Measurements from ENCODE around the gene OLFML2A. TPM values are rescaled to one million over a fixed set of nuclear protein-coding genes. Genes with fewer than 3 reads are reported as not detected.

The OLFML2A gene
- total and polyA plus RNA-seq, 2 of the 13 experiments (the other 11 are each of a cell fraction or from before 2014, with no cell fraction given): 0.01 to 0.02 TPM

- TF ChIP-seq ZNF646 (CRISPR knock-in tag; IDR thresholded peaks at IDR 0.05) (no peak), CEBPG (CRISPR knock-in tag; IDR thresholded peaks at IDR 0.05) (peak; percentile 26; the same call in 1 of the 2 replicates), ARNT2 (CRISPR knock-in tag; IDR thresholded peaks at IDR 0.05; ENCODE audit: low read depth) (no peak), ZNF766 (CRISPR knock-in tag; IDR thresholded peaks at IDR 0.05; ENCODE audit: borderline replicate concordance) (0 out of 2 replicates have a peak, but pooled peaks have one; percentile 31), HINFP (CRISPR knock-in tag; IDR thresholded peaks at IDR 0.05; ENCODE audit: low read depth) (no peak), ZBTB43 (CRISPR knock-in tag; conservative IDR thresholded peaks at IDR 0.05) (no peak), HOXA5 (CRISPR knock-in tag; IDR thresholded peaks at IDR 0.05) (no peak), MIXL1 (CRISPR knock-in tag; IDR thresholded peaks at IDR 0.05) (no peak), ZFP36L1 (CRISPR knock-in tag; IDR thresholded peaks at IDR 0.05) (0 out of 2 replicates have a peak, but pooled peaks have one; percentile 35), ZNF7 (CRISPR knock-in tag; IDR thresholded peaks at IDR 0.05) (no peak), ZNF317 (CRISPR knock-in tag; IDR thresholded peaks at IDR 0.05) (no peak)
- TF ChIP-seq, protein P1, sequence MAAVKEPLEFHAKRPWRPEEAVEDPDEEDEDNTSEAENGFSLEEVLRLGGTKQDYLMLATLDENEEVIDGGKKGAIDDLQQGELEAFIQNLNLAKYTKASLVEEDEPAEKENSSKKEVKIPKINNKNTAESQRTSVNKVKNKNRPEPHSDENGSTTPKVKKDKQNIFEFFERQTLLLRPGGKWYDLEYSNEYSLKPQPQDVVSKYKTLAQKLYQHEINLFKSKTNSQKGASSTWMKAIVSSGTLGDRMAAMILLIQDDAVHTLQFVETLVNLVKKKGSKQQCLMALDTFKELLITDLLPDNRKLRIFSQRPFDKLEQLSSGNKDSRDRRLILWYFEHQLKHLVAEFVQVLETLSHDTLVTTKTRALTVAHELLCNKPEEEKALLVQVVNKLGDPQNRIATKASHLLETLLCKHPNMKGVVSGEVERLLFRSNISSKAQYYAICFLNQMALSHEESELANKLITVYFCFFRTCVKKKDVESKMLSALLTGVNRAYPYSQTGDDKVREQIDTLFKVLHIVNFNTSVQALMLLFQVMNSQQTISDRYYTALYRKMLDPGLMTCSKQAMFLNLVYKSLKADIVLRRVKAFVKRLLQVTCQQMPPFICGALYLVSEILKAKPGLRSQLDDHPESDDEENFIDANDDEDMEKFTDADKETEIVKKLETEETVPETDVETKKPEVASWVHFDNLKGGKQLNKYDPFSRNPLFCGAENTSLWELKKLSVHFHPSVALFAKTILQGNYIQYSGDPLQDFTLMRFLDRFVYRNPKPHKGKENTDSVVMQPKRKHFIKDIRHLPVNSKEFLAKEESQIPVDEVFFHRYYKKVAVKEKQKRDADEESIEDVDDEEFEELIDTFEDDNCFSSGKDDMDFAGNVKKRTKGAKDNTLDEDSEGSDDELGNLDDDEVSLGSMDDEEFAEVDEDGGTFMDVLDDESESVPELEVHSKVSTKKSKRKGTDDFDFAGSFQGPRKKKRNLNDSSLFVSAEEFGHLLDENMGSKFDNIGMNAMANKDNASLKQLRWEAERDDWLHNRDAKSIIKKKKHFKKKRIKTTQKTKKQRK (IDR thresholded peaks at IDR 0.05; ENCODE audit: low read length): no peak
- TF ChIP-seq, protein P2, sequence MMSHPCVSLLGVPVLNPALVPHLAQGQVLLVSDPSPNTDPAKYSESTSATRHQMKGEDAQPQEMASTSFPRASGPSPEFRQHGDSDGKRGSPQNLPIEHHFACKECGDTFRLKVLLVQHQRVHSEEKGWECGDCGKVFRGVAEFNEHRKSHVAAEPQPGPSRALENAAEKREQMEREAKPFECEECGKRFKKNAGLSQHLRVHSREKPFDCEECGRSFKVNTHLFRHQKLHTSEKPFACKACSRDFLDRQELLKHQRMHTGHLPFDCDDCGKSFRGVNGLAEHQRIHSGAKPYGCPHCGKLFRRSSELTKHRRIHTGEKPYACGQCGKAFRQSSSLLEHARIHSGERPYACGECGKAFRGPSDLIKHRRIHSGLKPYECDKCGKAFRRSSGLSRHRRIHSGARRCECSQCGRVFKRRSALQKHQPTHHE (CRISPR knock-in tag; IDR thresholded peaks at IDR 0.05; ENCODE audit: borderline replicate concordance): no peak
- TF ChIP-seq, protein P3, sequence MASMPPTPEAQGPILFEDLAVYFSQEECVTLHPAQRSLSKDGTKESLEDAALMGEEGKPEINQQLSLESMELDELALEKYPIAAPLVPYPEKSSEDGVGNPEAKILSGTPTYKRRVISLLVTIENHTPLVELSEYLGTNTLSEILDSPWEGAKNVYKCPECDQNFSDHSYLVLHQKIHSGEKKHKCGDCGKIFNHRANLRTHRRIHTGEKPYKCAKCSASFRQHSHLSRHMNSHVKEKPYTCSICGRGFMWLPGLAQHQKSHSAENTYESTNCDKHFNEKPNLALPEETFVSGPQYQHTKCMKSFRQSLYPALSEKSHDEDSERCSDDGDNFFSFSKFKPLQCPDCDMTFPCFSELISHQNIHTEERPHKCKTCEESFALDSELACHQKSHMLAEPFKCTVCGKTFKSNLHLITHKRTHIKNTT (CRISPR knock-in tag; IDR thresholded peaks at IDR 0.05): no peak
Observed at GRCh38 chr9:124794902-124795491, 18.1 kb downstream of the OLFML2A start (continued).

Measured in HepG2 (cell line).